HG02623 (cell line): ENCODE data around the gene AMBRA1.
A peak's percentile ranks its signal among the peaks of the same experiment; 100 is the strongest.

Experiments
- ATAC-seq: cut with Tn5 transposase; IDR thresholded peaks from one replicate; pipeline ENCODE4 v1.9.1; 2021; ENCODE audit warnings: moderate library complexity; ENCODE audit not compliant: unreplicated experiment

AMBRA1 gene

GRCh38 chr11:46359953-46360352 lies 233.9 kb downstream of the AMBRA1 start:
- no peak for ATAC-seq

GRCh38 chr11:46357483-46357936 lies 236.3 kb downstream of the AMBRA1 start:
- no peak for ATAC-seq

- no peak for ATAC-seq
Observed at GRCh38 chr11:46356924-46357482, 236.8 kb downstream of the AMBRA1 start.

- no peak for ATAC-seq
Observed at GRCh38 chr11:46353698-46354097, 240.1 kb downstream of the AMBRA1 start.

GRCh38 chr11:46352063-46352841 lies 241.6 kb downstream of the AMBRA1 start:
- ATAC-seq: no peak

- no peak for ATAC-seq
Observed at GRCh38 chr11:46351606-46352005, 242.2 kb downstream of the AMBRA1 start.

GRCh38 chr11:46351148-46351547 lies 242.7 kb downstream of the AMBRA1 start:
- ATAC-seq: no peak

GRCh38 chr11:46350695-46351094 lies 243.1 kb downstream of the AMBRA1 start:
- ATAC-seq: no peak

GRCh38 chr11:46348566-46349401 lies 245.0 kb downstream of the AMBRA1 start:
- ATAC-seq: no peak

- ATAC-seq: no peak
Observed at GRCh38 chr11:46347637-46348311, 246.0 kb downstream of the AMBRA1 start.

GRCh38 chr11:46346886-46347636 lies 246.8 kb downstream of the AMBRA1 start, which contains the start of gene DGKZ:
DGKZ (plus strand) TSS chr11:46347463; CDS start chr11:46347660, 197 bp downstream.
- ATAC-seq: peak; percentile 67
